Hepatocyte (in vitro differentiated cells): ENCODE measurements around the gene ZNF469. TPM values are rescaled to one million over a fixed set of nuclear protein-coding genes. Genes with fewer than 3 reads are reported as not detected.

Source experiments
- DNase-seq: peaks from one replicate; pipeline ENCODE4 v3.0.0-alpha.2; 2016; ENCODE audit warnings: low spot score
- H2AFZ ChIP-seq: fragments of 200-600 bp; sonication (generic); 2 replicates; pipeline ENCODE4 v1.6.0; 2016; ENCODE audit warnings: antibody characterized with exemption, mild to moderate bottlenecking
- H3K27ac ChIP-seq: fragments of 200-600 bp; sonication (generic); 2 replicates; pipeline ENCODE4 v1.5.1; 2016; ENCODE audit warnings: mild to moderate bottlenecking
- H3K27me3 ChIP-seq: fragments of 200-600 bp; sonication (generic); 2 replicates; pipeline ENCODE4 v1.6.1; 2016
- H3K36me3 ChIP-seq: fragments of 200-600 bp; sonication (generic); replicated peaks from 2 replicates; pipeline ENCODE4 v1.5.1; 2016; ENCODE audit warnings: low read depth; ENCODE audit not compliant: insufficient read depth
- H3K4me1 ChIP-seq: fragments of 200-600 bp; sonication (generic); 2 replicates; pipeline ENCODE4 v1.5.1; 2016; ENCODE audit warnings: mild to moderate bottlenecking, moderate library complexity; ENCODE audit not compliant: insufficient read depth
- H3K4me2 ChIP-seq: fragments of 200-600 bp; sonication (generic); 2 replicates; pipeline ENCODE4 v1.6.0; 2016
- H3K4me3 ChIP-seq: fragments of 200-600 bp; sonication (generic); 2 replicates; pipeline ENCODE4 v1.5.1; 2016; ENCODE audit warnings: mild to moderate bottlenecking
- H3K79me2 ChIP-seq: fragments of 200-600 bp; sonication (generic); 2 replicates; pipeline ENCODE4 v1.6.0; 2017; ENCODE audit warnings: mild to moderate bottlenecking
- H3K9me2 ChIP-seq: fragments of 200-600 bp; sonication (generic); replicated peaks from 2 replicates; pipeline ENCODE4 v1.6.0; 2017; ENCODE audit warnings: mild to moderate bottlenecking; ENCODE audit not compliant: insufficient read depth
- H3K9me3 ChIP-seq: fragments of 200-600 bp; sonication (generic); 2 replicates; pipeline ENCODE4 v1.5.1; 2016; ENCODE audit warnings: low read depth, mild to moderate bottlenecking
- H4K20me1 ChIP-seq: fragments of 200-600 bp; sonication (generic); 2 replicates; pipeline ENCODE4 v1.6.0; 2016; ENCODE audit warnings: mild to moderate bottlenecking; ENCODE audit not compliant: insufficient read depth, poor library complexity, severe bottlenecking
- CTCF ChIP-seq: fragments of 200-600 bp; sonication (generic); IDR thresholded peaks from 2 replicates; pipeline ENCODE4 v1.5.1; 2016; ENCODE audit warnings: antibody characterized with exemption, mild to moderate bottlenecking; ENCODE audit not compliant: poor library complexity
- EZH2 ChIP-seq: fragments of 200-600 bp; sonication (generic); IDR thresholded peaks from 2 replicates; pipeline ENCODE4 v1.6.1; 2016; ENCODE audit warnings: antibody characterized with exemption, mild to moderate bottlenecking, borderline replicate concordance
- EZH2phosphoT487 ChIP-seq: fragments of 200-600 bp; sonication (generic); IDR thresholded peaks from one replicate; pipeline ENCODE4 v1.6.1; 2018; ENCODE audit warnings: antibody characterized with exemption, mild to moderate bottlenecking, low read depth, moderate library complexity; ENCODE audit not compliant: unreplicated experiment, severe bottlenecking
- WGBS: methylation state at CpG from one replicate; pipeline ENCODE4 v1.1.6; 2016; ENCODE audit warnings: low lambda C conversion rate; ENCODE audit errors: missing lambda C conversion rate; 5-methylcytosine and 5-hydroxymethylcytosine counted together
- polyA plus RNA-seq: library from polyadenylated mRNA; unstranded; fragments of >200 nt; fragmentation: Nextera tagmentation; extraction: Ambion mirVana; gene quantifications from 2 replicates; pipeline ENCODE4 v1.2.1, GENCODE V29; 2016
- total RNA-seq: library from RNA; depleted of rRNA; stranded (reverse); fragments of >200 nt; gene quantifications from 2 replicates; pipeline ENCODE4 v1.2.3, GENCODE V29; 2014

ZNF469 gene
- total and polyA plus RNA-seq, 2 experiments from 2014 or later, result 1.0 to 1.3 TPM

- Histone ChIP-seq H2AFZ (no peak overlapping the region), H3K4me1 (no peaks in the 10 kb centered on the region), H3K9me2 (no peaks in the 10 kb centered on the region), H3K27ac (no peak overlapping the region), H3K79me2 (no peaks in the 10 kb centered on the region), H3K27me3 (no peaks in the 10 kb centered on the region), H3K4me2 (no peak overlapping the region), H3K4me3 (no peak overlapping the region), H3K36me3 (no peaks in the 10 kb centered on the region), H3K9me3 (no peaks in the 10 kb centered on the region), H4K20me1 (no peaks in the 10 kb centered on the region)
- WGBS, result 94% methylated on average over 23 of the region's 23 CpGs
- TF ChIP-seq CTCF, result no peak
- no peak for TF ChIP-seq EZH2
- TF ChIP-seq EZH2phosphoT487, result no peak
- DNase-seq, result no peak
These were observed 30.2 kb upstream of the ZNF469 start for GRCh38 chr16:88352261-88353200.

- Histone ChIP-seq H3K27me3 (no peaks in the 10 kb centered on the region), H3K9me2 (no peaks in the 10 kb centered on the region), H3K27ac (no peak overlapping the region), H3K9me3 (no peaks in the 10 kb centered on the region), H3K4me3 (no peak overlapping the region), H3K79me2 (no peaks in the 10 kb centered on the region), H3K4me1 (no peaks in the 10 kb centered on the region), H3K36me3 (no peaks in the 10 kb centered on the region), H3K4me2 (no peak overlapping the region), H2AFZ (no peak overlapping the region), H4K20me1 (no peaks in the 10 kb centered on the region)
- TF ChIP-seq CTCF, result no peak
- no peak for TF ChIP-seq EZH2phosphoT487
- no peak for TF ChIP-seq EZH2
- DNase-seq, result no peak
- 92% methylated on average over 22 of the region's 22 CpGs for WGBS
These were observed 29.5 kb upstream of the ZNF469 start for GRCh38 chr16:88353232-88353631.

- Histone ChIP-seq H3K9me3 (no peaks in the 10 kb centered on the region), H2AFZ (no peak overlapping the region), H3K9me2 (no peaks in the 10 kb centered on the region), H3K4me1 (no peaks in the 10 kb centered on the region), H3K27ac (no peak overlapping the region), H4K20me1 (no peaks in the 10 kb centered on the region), H3K36me3 (no peaks in the 10 kb centered on the region), H3K79me2 (no peaks in the 10 kb centered on the region), H3K27me3 (no peaks in the 10 kb centered on the region), H3K4me2 (no peak overlapping the region), H3K4me3 (no peak overlapping the region)
- TF ChIP-seq CTCF (no peak), EZH2 (no peak), EZH2phosphoT487 (no peak)
- DNase-seq, result no peak
- WGBS, result 81% methylated on average over 10 of the region's 12 CpGs
These were observed 29.1 kb upstream of the ZNF469 start for GRCh38 chr16:88353691-88354090.
